GM21390 (cell line): ENCODE measurements around the gene KLK10.
"Not testable (repeated sequence)": the region's sequence is repeated elsewhere in the genome, so short reads cannot be mapped to it uniquely, and the experiment has no call there.

Experiments used
- ATAC-seq: cut with Tn5 transposase; IDR thresholded peaks from one replicate; pipeline ENCODE4 v1.9.1; 2021; ENCODE audit not compliant: unreplicated experiment

The KLK10 gene

DNA sequence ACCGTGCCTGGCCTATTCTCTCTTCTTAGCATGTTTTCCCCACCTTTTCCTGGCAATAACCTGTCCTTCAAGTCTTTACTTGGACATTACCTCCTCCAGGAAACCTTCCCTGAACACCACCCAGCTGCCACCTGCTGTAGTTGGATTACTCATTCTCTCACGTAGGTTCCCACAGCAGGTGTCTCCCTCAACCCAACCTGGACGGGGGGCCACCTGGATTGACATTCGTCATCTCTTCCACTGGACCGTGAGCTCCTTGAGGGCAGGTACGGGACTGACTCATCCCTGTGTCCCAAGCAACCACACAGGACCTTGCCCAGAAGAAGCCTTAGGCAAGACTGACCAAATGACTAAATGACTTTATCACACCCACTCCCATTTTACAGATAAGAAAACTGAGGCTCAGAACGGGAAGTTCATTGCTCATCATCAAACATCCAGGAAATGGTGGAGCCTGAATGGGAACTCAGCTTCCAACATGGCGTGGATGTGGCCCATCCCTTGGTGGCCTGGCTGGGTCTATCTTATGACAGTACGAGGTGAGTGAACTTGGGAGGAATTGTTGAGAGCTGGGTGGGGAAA, 46.6 kb downstream of the KLK10 start:
- ATAC-seq, result no peak

DNA sequence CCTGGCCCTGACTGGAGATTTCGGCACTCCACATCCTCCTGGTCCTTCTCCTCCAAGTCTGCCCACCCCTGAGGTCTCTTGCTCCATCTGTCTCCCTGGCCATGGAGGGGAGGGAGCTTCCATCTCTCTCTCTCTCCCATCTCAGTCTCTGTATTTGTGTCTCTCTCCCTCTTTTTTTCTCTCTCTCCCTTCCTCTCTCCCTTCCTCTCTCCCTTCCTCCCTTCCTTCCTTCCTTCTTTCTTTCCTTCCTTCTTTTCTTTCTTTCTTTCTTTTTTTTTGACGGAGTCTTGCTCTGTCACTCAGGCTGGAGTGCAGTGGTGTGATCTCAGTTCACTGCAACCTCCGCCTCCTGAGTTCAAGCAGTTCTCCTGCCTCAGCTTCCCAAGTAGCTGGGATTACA, 49.7 kb downstream of the KLK10 start:
- ATAC-seq, result not testable (repeated sequence)

DNA sequence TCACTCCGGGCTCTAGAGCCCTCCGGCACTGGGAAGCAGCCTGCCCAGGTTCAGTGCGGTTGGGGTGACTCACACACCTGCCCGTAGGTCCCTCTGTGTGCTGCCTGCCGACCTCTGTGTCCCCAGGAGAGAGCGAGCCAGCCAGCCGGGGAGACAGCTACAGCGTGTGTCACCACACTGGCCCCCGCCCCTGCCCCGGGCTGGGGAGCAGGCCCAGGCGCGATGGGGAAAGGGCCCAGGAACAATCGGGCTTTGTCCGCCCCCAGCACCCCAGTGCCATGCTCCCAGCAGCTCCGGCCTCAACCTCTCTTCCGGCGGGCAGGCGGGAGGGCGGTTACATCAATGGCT, 50.1 kb downstream of the KLK10 start, which contains the start of gene KLK6:
Gene KLK6, minus strand, starts transcription at position 179 of the 348 bp plus-strand sequence. CDS start 1,487 bp downstream, outside the sequence.
- no peak for ATAC-seq

DNA sequence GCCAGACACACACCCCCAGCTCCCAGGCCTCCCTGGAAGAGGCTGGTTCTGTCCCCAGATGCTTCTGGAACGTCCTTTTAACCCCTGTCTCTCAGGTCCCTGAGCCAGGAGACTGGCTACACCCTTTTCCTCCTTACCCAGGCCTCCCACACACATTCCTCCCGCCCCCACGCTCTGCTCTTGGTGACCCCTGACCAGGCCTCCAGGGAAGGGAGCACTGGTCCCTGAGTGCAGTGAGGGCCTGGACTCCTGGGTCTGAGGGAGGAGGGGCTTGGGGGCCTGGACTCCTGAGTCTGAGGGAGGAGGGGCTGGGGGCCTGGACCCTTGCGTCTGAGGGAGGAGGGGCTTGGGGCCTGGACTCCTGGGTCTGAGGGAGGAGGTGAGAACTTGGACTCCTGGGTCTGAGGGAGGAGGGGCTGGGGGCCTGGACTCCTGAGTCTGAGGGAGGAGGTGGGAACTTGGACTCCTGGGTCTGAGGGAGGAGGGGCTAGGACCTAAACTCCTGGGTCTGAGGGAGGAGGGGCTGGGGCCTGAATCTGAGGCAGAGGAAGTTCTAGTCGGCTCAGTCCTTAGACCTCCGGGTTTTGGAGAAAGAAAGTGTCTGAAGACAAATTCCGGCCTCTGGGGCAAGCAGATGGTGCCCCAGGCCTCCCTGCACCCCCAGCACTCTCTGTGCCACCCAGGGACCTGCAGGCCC, 50.6 kb downstream of the KLK10 start:
- ATAC-seq, result no peak

DNA sequence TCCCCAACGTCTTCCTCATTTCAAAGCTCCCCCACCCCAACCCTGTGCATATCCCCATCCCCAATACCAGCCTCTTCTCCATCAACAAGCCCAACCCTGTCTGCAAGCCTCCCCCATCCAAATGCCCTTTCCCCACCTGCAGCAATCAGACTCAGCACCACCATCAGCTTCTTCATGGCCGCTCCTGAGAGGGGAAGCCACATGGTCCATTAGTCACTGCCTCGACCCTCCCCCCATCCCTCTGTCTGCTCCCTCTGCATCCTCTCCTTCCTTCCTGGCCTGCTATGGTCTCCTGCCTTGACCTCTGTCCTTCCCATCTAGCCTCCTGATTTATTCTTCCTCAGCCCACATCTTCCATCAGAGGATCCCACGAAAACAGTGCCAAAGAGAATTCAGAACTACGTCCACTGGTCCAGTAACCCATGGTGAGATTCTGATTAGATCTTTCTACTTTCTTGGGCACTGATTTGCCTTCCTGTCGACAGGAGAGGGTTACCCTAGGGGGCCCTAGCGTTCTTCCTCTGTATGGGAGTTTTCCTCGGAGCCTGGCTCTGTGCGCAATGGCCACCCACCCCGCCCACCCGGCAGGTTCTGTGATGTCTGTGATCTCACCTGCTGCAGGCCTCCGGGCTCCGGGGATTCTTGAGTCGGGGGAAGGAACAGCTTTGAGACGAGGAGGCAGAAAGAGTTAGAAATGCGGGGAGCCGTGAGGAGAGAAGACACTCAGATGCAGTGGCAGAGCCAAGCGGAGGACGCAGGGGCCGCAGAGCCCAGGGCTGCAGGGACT, 51.4 kb downstream of the KLK10 start:
- no peak for ATAC-seq

DNA sequence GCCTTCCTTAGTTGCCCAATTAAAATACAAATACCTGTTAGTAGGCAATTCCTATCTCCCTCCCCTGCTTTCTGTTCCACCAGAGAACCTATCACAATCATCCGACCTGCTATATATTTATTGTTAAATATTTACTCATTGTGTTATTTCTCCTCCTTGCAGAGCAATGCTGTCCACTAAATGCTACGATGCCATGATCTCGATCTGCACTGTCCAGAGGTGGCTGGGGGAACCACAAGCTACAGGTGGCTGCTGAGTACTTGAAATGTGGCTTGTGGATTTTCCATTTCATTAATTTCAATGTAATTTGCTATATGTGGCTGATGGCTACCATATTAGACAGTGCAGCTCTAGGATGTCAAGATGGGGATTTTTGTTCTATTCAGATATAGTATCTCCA, 55.2 kb downstream of the KLK10 start:
- no peak for ATAC-seq

DNA sequence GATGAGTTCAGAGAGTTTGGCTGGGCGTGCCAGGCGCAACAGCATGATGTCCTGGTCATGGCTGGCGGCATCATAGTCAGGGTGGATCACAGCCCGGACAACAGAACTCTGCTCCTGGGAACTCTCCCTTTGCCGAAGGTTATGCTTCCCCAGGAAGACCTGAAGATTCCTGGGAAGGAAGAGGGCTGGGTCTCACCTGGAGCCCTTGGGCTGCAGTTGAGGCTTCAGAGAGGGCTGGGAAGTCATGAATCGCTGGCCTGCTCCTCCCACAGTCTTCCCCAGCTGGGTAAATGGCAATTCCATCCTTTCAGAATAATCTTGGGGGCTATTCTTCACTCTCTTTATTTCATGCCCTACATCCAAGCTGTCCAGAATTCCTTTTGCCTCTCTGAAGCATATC, 56.1 kb downstream of the KLK10 start:
- ATAC-seq, result no peak
